ENCODE data around the gene ZNF625.

DNA sequence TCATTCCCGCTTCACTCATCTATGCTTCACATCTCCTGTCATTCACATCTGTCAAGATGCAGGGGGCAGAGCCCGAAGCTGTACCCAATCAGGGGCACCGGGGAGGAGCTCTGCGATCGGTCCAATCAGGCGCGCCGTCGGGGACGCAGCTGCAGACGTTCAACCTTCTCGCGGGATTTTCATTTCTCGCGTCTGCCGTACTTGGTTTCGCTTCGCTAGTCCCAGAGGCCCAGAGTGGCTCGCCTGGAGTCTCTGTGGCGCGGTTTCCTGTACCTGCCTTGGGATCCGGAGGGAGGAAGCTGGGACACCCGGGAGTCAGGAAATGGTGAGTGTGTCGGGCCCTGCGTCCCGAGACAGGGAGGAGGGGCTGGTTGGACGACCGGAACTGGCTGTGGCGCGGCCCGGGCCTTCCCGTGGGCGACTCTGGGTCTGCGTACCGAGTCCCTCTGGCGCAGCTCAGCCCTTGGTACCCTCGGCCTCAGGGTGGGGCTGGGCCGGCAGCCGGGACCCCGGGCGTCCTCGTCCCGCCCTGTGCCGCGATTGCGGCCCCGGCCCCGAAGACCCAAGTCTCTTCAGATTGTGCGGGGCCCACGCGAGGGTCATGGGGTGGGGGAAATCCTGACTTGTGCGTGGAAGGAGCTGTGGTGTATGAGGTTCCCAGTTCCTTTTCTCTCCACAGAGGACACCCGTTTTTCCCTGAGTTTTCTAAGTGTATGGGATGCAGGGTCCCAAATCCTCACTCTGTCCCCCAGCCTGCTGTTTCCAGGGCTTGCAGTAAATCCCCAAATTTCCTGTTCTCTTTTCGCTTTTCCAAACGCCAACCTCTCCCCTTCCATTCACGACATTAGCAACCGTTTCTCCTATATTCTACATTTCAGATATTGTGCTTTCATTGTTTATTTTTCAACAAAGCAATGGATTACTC, 6.6 kb upstream of the ZNF625 start, which contains the start of gene ZNF136:
- TF ChIP-seq, protein P1, sequence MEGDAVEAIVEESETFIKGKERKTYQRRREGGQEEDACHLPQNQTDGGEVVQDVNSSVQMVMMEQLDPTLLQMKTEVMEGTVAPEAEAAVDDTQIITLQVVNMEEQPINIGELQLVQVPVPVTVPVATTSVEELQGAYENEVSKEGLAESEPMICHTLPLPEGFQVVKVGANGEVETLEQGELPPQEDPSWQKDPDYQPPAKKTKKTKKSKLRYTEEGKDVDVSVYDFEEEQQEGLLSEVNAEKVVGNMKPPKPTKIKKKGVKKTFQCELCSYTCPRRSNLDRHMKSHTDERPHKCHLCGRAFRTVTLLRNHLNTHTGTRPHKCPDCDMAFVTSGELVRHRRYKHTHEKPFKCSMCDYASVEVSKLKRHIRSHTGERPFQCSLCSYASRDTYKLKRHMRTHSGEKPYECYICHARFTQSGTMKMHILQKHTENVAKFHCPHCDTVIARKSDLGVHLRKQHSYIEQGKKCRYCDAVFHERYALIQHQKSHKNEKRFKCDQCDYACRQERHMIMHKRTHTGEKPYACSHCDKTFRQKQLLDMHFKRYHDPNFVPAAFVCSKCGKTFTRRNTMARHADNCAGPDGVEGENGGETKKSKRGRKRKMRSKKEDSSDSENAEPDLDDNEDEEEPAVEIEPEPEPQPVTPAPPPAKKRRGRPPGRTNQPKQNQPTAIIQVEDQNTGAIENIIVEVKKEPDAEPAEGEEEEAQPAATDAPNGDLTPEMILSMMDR (IDR thresholded peaks at IDR 0.05) = no peak
- peak; percentile 57 to 91 (median 86) for TF ChIP-seq POLR2A (IDR thresholded peaks at IDR 0.05)
